Upper lobe of right lung (tissue), 1 donor: Measurements from ENCODE around the gene FHIT. TPM values are rescaled to one million over a fixed set of nuclear protein-coding genes. Genes with fewer than 3 reads are reported as not detected.

Experiments used
- ATAC-seq: fragments of 200-7000 bp; cut with Tn5 transposase; one replicate; pipeline ENCODE4 v1.9.1; 2020; ENCODE audit warnings: mild to moderate bottlenecking, moderate library complexity
- DNase-seq: peaks from one replicate; pipeline ENCODE4 v3.0.0-alpha.2; 2020
- H3K27ac ChIP-seq: fragments of 200-600 bp; one replicate; pipeline ENCODE4 v1.8.0; 2022
- H3K27me3 ChIP-seq: fragments of 200-600 bp; one replicate; pipeline ENCODE4 v1.8.0; 2022; ENCODE audit warnings: mild to moderate bottlenecking
- H3K36me3 ChIP-seq: fragments of 200-600 bp; one replicate; pipeline ENCODE4 v1.8.0; 2022
- H3K4me1 ChIP-seq: fragments of 200-600 bp; one replicate; pipeline ENCODE4 v1.8.0; 2022
- H3K4me3 ChIP-seq: fragments of 200-600 bp; one replicate; pipeline ENCODE4 v1.8.0; 2022; ENCODE audit warnings: mild to moderate bottlenecking
- H3K9me3 ChIP-seq: fragments of 200-600 bp; one replicate; pipeline ENCODE4 v1.8.0; 2022
- CTCF ChIP-seq: fragments of 200-600 bp; IDR thresholded peaks from one replicate; pipeline ENCODE4 v1.8.0; 2022; ENCODE audit warnings: antibody characterized with exemption
- intact Hi-C: fragments of 100-400 bp; cut with DNase I; formaldehyde crosslinking; loops from one replicate; pipeline ENCODE4 v1.11.0; 2022
- total RNA-seq: library from RNA; stranded (reverse); fragmentation: NEBNext Ultra II Directional; extraction: Animal tissue kit (Norgen Biotek cat#: 25700); gene quantifications from one replicate; pipeline ENCODE4 v1.2.1, GENCODE V29; 2021
- donor health status: DM: no; HTN: yes; CAD: no; lungs with severe emphysema.

Gene FHIT
- total RNA-seq, 1 donor from 2014 or later, result 9.6 TPM

- intact Hi-C loops, result no loop called here
- H3K9me3 ChIP-seq, result peaks cover 11% of the 10 kb centered on the region
- H3K36me3 ChIP-seq, result no peaks in the 10 kb centered on the region
- H3K27ac ChIP-seq, result no peak overlapping the region
- H3K27me3 ChIP-seq, result no peaks in the 10 kb centered on the region
- H3K4me1 ChIP-seq, result no peaks in the 10 kb centered on the region
- ATAC-seq (no peak), DNase-seq (no peak)
- no peak overlapping the region for H3K4me3 ChIP-seq
- TF ChIP-seq CTCF, result no peak
Measured at GRCh38 chr3:60660026-60660425, 591.2 kb downstream of the FHIT start.

- intact Hi-C loops, result no loop called here
- no peak for DNase-seq
- Histone ChIP-seq H3K27ac (no peak overlapping the region), H3K4me3 (no peak overlapping the region), H3K27me3 (no peaks in the 10 kb centered on the region), H3K36me3 (no peaks in the 10 kb centered on the region), H3K4me1 (no peaks in the 10 kb centered on the region), H3K9me3 (peaks cover 11% of the 10 kb centered on the region)
- ATAC-seq, result no peak
- TF ChIP-seq CTCF, result no peak
Measured at GRCh38 chr3:60659098-60659497, 592.2 kb downstream of the FHIT start.

- Histone ChIP-seq H3K36me3 (no peaks in the 10 kb centered on the region), H3K4me3 (no peak overlapping the region), H3K4me1 (no peaks in the 10 kb centered on the region), H3K9me3 (peaks cover 11% of the 10 kb centered on the region), H3K27ac (no peak overlapping the region), H3K27me3 (no peaks in the 10 kb centered on the region)
- ATAC-seq (no peak), DNase-seq (no peak)
- no peak for TF ChIP-seq CTCF
- intact Hi-C loops, result no loop called here
Measured at GRCh38 chr3:60657972-60658371, 593.3 kb downstream of the FHIT start.

GRCh38 chr3:60652829-60653228 lies 598.4 kb downstream of the FHIT start:
- peaks cover under 1% of the 10 kb centered on the region for H3K9me3 ChIP-seq
- no peak overlapping the region for H3K4me3 ChIP-seq
- no peak overlapping the region for H3K27ac ChIP-seq
- no peak for DNase-seq
- intact Hi-C loops, result no loop called here
- H3K36me3 ChIP-seq, result no peaks in the 10 kb centered on the region
- H3K27me3 ChIP-seq, result no peaks in the 10 kb centered on the region
- TF ChIP-seq CTCF, result no peak
- ATAC-seq, result no peak
- H3K4me1 ChIP-seq, result no peaks in the 10 kb centered on the region

- no peak overlapping the region for H3K4me3 ChIP-seq
- ATAC-seq, result no peak
- no peak for TF ChIP-seq CTCF
- DNase-seq, result no peak
- H3K27ac ChIP-seq, result no peak overlapping the region
- H3K36me3 ChIP-seq, result no peaks in the 10 kb centered on the region
- intact Hi-C loops, result no loop called here
- H3K4me1 ChIP-seq, result no peaks in the 10 kb centered on the region
- no peaks in the 10 kb centered on the region for H3K27me3 ChIP-seq
- no peaks in the 10 kb centered on the region for H3K9me3 ChIP-seq
Measured at GRCh38 chr3:60651799-60652198, 599.5 kb downstream of the FHIT start.

GRCh38 chr3:60650171-60650570 lies 601.1 kb downstream of the FHIT start:
- intact Hi-C loops, result no loop called here
- ATAC-seq (no peak), DNase-seq (no peak)
- Histone ChIP-seq H3K27ac (no peak overlapping the region), H3K4me3 (no peak overlapping the region), H3K9me3 (no peaks in the 10 kb centered on the region), H3K27me3 (no peaks in the 10 kb centered on the region), H3K36me3 (no peaks in the 10 kb centered on the region), H3K4me1 (no peaks in the 10 kb centered on the region)
- TF ChIP-seq CTCF, result no peak
